Stomach (tissue), 4 donors: ENCODE measurements around the gene CLK2.

ENCODE experiments used
- CTCF ChIP-seq, 7 experiments: fragments of 450-650 bp in 4 of 7; fragments of 200-600 bp in 3 of 7; sonication (generic) in 3 of 7; IDR thresholded peaks; one replicate each; pipeline ENCODE4 v1.5.1; 2016 to 2019; ENCODE audit warnings: antibody characterized with exemption in 7 of 7, control low read depth in 2 of 7, mild to moderate bottlenecking in 1 of 7
- POLR2A ChIP-seq, 4 donors: fragments of 450-650 bp; IDR thresholded peaks; one replicate each; pipeline ENCODE4 v1.6.1; 2016; ENCODE audit warnings: antibody characterized with exemption in 4 of 4, control low read depth in 2 of 4, mild to moderate bottlenecking in 1 of 4, moderate library complexity in 1 of 4

GRCh38 chr1:155278689-155279160 is 5.4 kb upstream of the CLK2 start:
- TF ChIP-seq CTCF (IDR thresholded peaks at IDR 0.05) (peak in 1 of 7 experiments; percentile 5), POLR2A (IDR thresholded peaks at IDR 0.05) (no peak)
